ENCODE results near the gene RIMBP2. TPM values are rescaled to one million over a fixed set of nuclear protein-coding genes. Genes with fewer than 3 reads are reported as not detected.

Gene RIMBP2
- total and polyA plus RNA-seq, 4 donors = 0.05 to 2.9 (median 0.95) TPM

GRCh38 chr12:130526813-130527212, 189.3 kb downstream of the RIMBP2 start:
- DNase-seq = peak; percentile 29 to 47 (median 32)
- WGBS, 2 donors = 7 to 8% methylated on average over 6 of the region's 6 CpGs
- TF ChIP-seq CTCF (IDR thresholded peaks at IDR 0.05; ENCODE audit: control extremely low read depth, extremely low read depth) = no peak

GRCh38 chr12:130525384-130526172, 190.5 kb downstream of the RIMBP2 start:
- 76 to 85% methylated on average over 10 of the region's 10 CpGs for WGBS, 2 donors
- peaks cover 0 to 8% (median 0%) of the 10 kb centered on the region in 4 donors for H3K9me3 ChIP-seq (ENCODE audit: control insufficient read depth in 4 of 4, insufficient read depth in 3 of 4, low read length in 3 of 4)
- no peaks in the 10 kb centered on the region for H3K36me3 ChIP-seq (ENCODE audit: control insufficient read depth in 4 of 4, insufficient read depth in 4 of 4, low read length in 4 of 4)
- no peak for ATAC-seq (ENCODE audit: insufficient read depth, low FRiP score)
- H3K4me1 ChIP-seq (ENCODE audit: control insufficient read depth in 5 of 5, insufficient read depth in 5 of 5, low read length in 5 of 5) = no peaks in the 10 kb centered on the region
- H3K27me3 ChIP-seq (ENCODE audit: control insufficient read depth in 3 of 3, insufficient read depth in 3 of 3, low read length in 2 of 3) = no peaks in the 10 kb centered on the region
- no peak for TF ChIP-seq CTCF (IDR thresholded peaks at IDR 0.05; ENCODE audit: control extremely low read depth, extremely low read depth)
- H3K27ac ChIP-seq (ENCODE audit: low read depth in 1 of 2, low read length in 1 of 2) = no peak overlapping the region
- no peak overlapping the region for H3K9ac ChIP-seq (ENCODE audit: insufficient read depth in 1 of 2, low read length in 2 of 2)
- DNase-seq = no peak
- no peak overlapping the region for H3K4me3 ChIP-seq

More at GRCh38 chr12:130526813-130527212, 189.3 kb downstream of the RIMBP2 start:
- Histone ChIP-seq H3K36me3 (ENCODE audit: control insufficient read depth in 4 of 4, insufficient read depth in 4 of 4, low read length in 4 of 4) (no peaks in the 10 kb centered on the region), H3K9me3 (ENCODE audit: control insufficient read depth in 4 of 4, insufficient read depth in 3 of 4, low read length in 3 of 4) (peaks cover 0 to 5% (median 0%) of the 10 kb centered on the region in 4 donors), H3K27me3 (ENCODE audit: control insufficient read depth in 3 of 3, insufficient read depth in 3 of 3, low read length in 2 of 3) (no peaks in the 10 kb centered on the region), H3K9ac (ENCODE audit: insufficient read depth in 1 of 2, low read length in 2 of 2) (no peak overlapping the region), H3K27ac (ENCODE audit: low read depth in 1 of 2, low read length in 1 of 2) (no peak overlapping the region), H3K4me1 (ENCODE audit: control insufficient read depth in 5 of 5, insufficient read depth in 5 of 5, low read length in 5 of 5) (no peaks in the 10 kb centered on the region), H3K4me3 (no peak overlapping the region)
- no peak for ATAC-seq (ENCODE audit: insufficient read depth, low FRiP score)

GRCh38 chr12:130524759-130525158, 191.3 kb downstream of the RIMBP2 start:
- 82 to 84% methylated on average over 8 of the region's 8 CpGs for WGBS, 2 donors
- no peak overlapping the region for H3K27ac ChIP-seq (ENCODE audit: low read depth in 1 of 2, low read length in 1 of 2)
- H3K36me3 ChIP-seq (ENCODE audit: control insufficient read depth in 4 of 4, insufficient read depth in 4 of 4, low read length in 4 of 4) = no peaks in the 10 kb centered on the region

More at GRCh38 chr12:130524759-130525158, 191.3 kb downstream of the RIMBP2 start:
- Histone ChIP-seq H3K4me1 (ENCODE audit: control insufficient read depth in 5 of 5, insufficient read depth in 5 of 5, low read length in 5 of 5) (no peaks in the 10 kb centered on the region), H3K27me3 (ENCODE audit: control insufficient read depth in 3 of 3, insufficient read depth in 3 of 3, low read length in 2 of 3) (no peaks in the 10 kb centered on the region), H3K4me3 (no peak overlapping the region), H3K9me3 (ENCODE audit: control insufficient read depth in 4 of 4, insufficient read depth in 3 of 4, low read length in 3 of 4) (peaks cover 0 to 8% (median 0%) of the 10 kb centered on the region in 4 donors), H3K9ac (ENCODE audit: insufficient read depth in 1 of 2, low read length in 2 of 2) (no peak overlapping the region)
- DNase-seq (no peak), ATAC-seq (ENCODE audit: insufficient read depth, low FRiP score) (no peak)
- TF ChIP-seq CTCF (IDR thresholded peaks at IDR 0.05; ENCODE audit: control extremely low read depth, extremely low read depth) = no peak

Measured in lung (tissue), 12 donors.